ENCODE data around the gene NCAM1.

The NCAM1 gene

DNA sequence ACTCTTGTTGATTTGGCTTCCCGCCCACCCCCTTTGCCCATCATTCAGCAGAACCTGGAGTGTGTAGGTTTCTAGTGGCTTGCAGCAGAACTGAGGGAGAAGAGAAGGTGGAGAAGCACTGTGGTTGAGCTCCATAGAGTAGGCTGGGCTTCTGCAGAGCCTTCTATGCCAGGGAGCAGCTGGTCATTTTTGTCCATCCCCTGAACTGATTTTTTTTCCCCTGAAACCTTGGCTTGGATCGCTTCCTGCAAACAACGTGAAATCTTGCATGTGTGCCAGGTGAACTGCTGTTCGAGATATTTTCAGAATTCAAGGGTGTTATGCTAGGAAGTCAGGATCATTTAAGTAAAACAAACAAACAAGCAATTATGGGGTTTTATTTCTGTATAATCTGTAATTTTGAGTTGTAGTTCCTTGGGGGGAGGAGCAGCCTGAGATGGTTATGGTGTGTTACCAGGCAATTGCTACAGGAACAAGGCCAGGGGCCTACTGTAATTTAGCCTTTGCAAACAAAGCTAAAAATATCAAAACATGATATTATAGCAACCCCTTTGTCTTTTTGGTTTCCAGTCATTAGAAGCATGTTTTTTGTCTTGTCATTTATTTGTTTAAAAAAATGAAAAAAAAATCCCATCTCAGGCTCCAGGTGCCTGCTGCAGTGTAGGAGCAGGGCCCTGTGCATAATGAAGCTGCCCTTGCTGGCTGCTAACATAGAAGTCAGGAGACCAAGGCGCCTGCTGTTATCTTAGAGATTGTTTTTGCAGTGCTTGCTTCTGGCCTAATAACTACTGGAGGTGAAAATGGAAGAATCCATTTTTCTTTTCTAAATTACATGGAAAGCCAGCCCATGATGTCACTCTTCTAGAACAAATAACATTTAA, 200.7 kb downstream of the NCAM1 start:
- Histone ChIP-seq H3K4me1 (peaks cover 44% of the 10 kb centered on the region), H3K36me3 (no peaks in the 10 kb centered on the region), H3K9me3 (no peaks in the 10 kb centered on the region), H3K4me3 (ENCODE audit: low read depth, low read length) (no peak overlapping the region), H3K27me3 (no peaks in the 10 kb centered on the region)
- DNase-seq = no peak
- TF ChIP-seq, protein P1, sequence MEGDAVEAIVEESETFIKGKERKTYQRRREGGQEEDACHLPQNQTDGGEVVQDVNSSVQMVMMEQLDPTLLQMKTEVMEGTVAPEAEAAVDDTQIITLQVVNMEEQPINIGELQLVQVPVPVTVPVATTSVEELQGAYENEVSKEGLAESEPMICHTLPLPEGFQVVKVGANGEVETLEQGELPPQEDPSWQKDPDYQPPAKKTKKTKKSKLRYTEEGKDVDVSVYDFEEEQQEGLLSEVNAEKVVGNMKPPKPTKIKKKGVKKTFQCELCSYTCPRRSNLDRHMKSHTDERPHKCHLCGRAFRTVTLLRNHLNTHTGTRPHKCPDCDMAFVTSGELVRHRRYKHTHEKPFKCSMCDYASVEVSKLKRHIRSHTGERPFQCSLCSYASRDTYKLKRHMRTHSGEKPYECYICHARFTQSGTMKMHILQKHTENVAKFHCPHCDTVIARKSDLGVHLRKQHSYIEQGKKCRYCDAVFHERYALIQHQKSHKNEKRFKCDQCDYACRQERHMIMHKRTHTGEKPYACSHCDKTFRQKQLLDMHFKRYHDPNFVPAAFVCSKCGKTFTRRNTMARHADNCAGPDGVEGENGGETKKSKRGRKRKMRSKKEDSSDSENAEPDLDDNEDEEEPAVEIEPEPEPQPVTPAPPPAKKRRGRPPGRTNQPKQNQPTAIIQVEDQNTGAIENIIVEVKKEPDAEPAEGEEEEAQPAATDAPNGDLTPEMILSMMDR (IDR thresholded peaks at IDR 0.05; ENCODE audit: low read depth, low read length) = no peak

DNA sequence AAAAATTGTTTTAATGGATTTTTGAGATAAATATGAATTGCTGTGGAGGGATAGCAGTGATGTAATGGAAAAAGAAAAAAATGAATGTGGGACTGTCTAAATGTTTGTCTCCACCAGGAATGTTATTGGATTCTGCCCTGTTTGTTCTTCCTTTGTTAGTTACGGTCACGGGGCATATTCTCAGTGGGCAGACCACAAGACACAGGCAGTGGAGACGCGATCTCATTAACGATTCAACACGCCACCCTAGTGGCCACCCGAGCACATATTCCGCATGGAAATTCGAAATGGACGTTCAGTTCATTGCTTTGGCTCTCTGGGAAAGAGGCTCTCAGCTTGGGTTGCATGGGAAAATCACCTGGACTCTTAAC, 201.4 kb downstream of the NCAM1 start:
- no peaks in the 10 kb centered on the region for H3K27me3 ChIP-seq
- TF ChIP-seq, protein P1 (IDR thresholded peaks at IDR 0.05; ENCODE audit: low read depth, low read length) = peak; percentile 52
- H3K36me3 ChIP-seq = no peaks in the 10 kb centered on the region
- peak; percentile 41 for DNase-seq
- H3K4me3 ChIP-seq (ENCODE audit: low read depth, low read length) = no peak overlapping the region
- peaks cover 49% of the 10 kb centered on the region for H3K4me1 ChIP-seq
- no peaks in the 10 kb centered on the region for H3K9me3 ChIP-seq

DNA sequence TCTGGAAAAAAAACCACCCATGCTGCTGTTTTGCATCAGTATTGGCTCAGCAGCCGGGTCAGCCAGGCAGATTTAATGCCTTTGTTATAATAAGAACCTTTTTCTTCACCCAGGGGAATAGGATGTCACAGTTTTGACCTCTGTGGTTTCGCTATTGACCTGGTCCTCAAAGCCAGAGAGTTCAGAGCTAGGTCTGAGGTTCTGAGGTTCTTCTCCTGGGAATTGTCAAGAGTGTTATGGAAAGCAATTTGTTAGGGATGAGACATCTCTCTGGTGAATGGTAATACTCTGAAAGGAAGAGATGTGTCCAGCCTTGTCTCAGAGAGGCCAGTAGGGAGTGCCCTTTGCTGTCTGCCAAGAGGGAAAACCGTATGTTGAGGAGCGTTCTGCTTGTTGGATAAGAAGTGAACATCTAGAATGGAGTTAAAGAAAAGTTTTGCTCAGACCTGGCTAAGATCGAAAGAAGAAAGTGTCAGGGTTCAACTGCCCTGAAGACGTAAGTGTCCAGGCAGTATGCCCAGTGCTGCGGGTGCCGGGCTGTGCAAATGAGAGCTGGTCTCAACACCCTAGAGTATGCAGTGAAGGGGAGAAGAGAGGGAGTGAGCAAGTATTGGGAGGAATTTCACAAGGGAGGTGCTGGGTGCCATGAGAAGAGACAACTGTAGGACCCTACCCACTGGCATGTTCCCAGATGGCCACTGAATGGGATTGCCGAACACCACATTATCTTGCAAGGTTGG, 202.2 kb downstream of the NCAM1 start:
- DNase-seq = no peak
- H3K36me3 ChIP-seq = no peaks in the 10 kb centered on the region
- no peaks in the 10 kb centered on the region for H3K9me3 ChIP-seq
- H3K4me1 ChIP-seq = peaks cover 54% of the 10 kb centered on the region
- H3K27me3 ChIP-seq = no peaks in the 10 kb centered on the region
- no peak overlapping the region for H3K4me3 ChIP-seq (ENCODE audit: low read depth, low read length)
- TF ChIP-seq, protein P1 (IDR thresholded peaks at IDR 0.05; ENCODE audit: low read depth, low read length) = 0 out of 2 replicates have a peak, but pooled peaks have one; percentile 23

DNA sequence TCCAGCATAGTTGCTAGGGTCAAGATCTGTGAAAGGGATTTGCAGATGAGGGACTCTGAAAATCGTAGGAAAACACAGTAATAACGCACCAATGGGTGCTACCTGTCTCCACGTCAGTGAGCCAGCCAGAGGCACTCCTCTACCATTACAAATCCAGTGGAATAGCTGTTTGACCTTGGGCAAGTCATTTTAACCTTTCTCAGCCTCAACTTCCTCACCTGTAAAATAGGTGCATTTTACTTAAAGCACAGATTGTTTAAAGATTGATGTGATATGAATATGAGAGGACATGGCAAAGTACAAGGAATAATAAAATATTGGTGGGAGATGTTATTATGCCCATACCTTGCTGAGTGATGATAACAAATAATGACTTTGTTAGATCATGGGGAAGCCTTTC, 205.1 kb downstream of the NCAM1 start:
- H3K9me3 ChIP-seq = no peaks in the 10 kb centered on the region
- H3K36me3 ChIP-seq = no peaks in the 10 kb centered on the region
- TF ChIP-seq, protein P1 (IDR thresholded peaks at IDR 0.05; ENCODE audit: low read depth, low read length) = no peak
- H3K4me3 ChIP-seq (ENCODE audit: low read depth, low read length) = no peak overlapping the region
- H3K27me3 ChIP-seq = no peaks in the 10 kb centered on the region
- H3K4me1 ChIP-seq = peaks cover 48% of the 10 kb centered on the region
- no peak for DNase-seq

- peaks cover 36% of the 10 kb centered on the region for H3K4me1 ChIP-seq
- peak; percentile 43 for DNase-seq
- peak overlapping the region; percentile 10; the same call in 1 of the 2 replicates for H3K4me3 ChIP-seq (ENCODE audit: low read depth, low read length)
- no peaks in the 10 kb centered on the region for H3K27me3 ChIP-seq
- no peaks in the 10 kb centered on the region for H3K9me3 ChIP-seq
- no peaks in the 10 kb centered on the region for H3K36me3 ChIP-seq
- TF ChIP-seq, protein P1 (IDR thresholded peaks at IDR 0.05; ENCODE audit: low read depth, low read length) = no peak
Measured at GRCh38 chr11:113167599-113167998, 206.4 kb downstream of the NCAM1 start.

All from BE2C (cell line).